DND-41 (cell line): ENCODE data around the gene TRIM13.

ENCODE experiments used
- ATAC-seq: fragments of 200-7000 bp; cut with Tn5 transposase; 3 replicates; pipeline ENCODE4 v1.9.1; 2021; ENCODE audit warnings: low read depth; ENCODE audit not compliant: insufficient read depth
- DNase-seq: peaks from one replicate; pipeline ENCODE4 v3.0.0-alpha.2; 2020
- H2AFZ ChIP-seq: 2 replicates; pipeline ENCODE4 v1.6.0; 2012; ENCODE audit warnings: low read depth, low read length
- H3K27ac ChIP-seq: 2 replicates; pipeline ENCODE4 v1.5.1; 2012; ENCODE audit warnings: low read length, inconsistent platforms
- H3K27me3 ChIP-seq: fragments of 200-600 bp; sonication (generic); 2 replicates; pipeline ENCODE4 v1.6.0; 2012; ENCODE audit warnings: low read length, mild to moderate bottlenecking, inconsistent platforms; ENCODE audit not compliant: insufficient read depth, poor library complexity
- H3K36me3 ChIP-seq: 2 replicates; pipeline ENCODE4 v1.5.1; 2012; ENCODE audit warnings: low read length, inconsistent platforms; ENCODE audit not compliant: insufficient read depth
- H3K4me1 ChIP-seq: 2 replicates; pipeline ENCODE4 v1.5.1; 2012; ENCODE audit warnings: mild to moderate bottlenecking, low read length; ENCODE audit not compliant: insufficient read depth
- H3K4me2 ChIP-seq: 2 replicates; pipeline ENCODE4 v1.6.0; 2012; ENCODE audit warnings: mild to moderate bottlenecking, moderate library complexity, low read length, inconsistent platforms; ENCODE audit not compliant: insufficient read depth
- H3K4me3 ChIP-seq, 2 experiments: fragments of 200-600 bp in 1 of 2; shearing (Covaris generic) in 1 of 2; 2 replicates each; pipeline ENCODE4 v1.5.1; 2012 to 2016; ENCODE audit warnings: inconsistent platforms in 2 of 2, low read length in 2 of 2, mild to moderate bottlenecking in 2 of 2, low read depth in 1 of 2, moderate library complexity in 1 of 2
- H3K79me2 ChIP-seq: 2 replicates; pipeline ENCODE4 v1.6.0; 2012; ENCODE audit warnings: low read length, inconsistent platforms; ENCODE audit not compliant: insufficient read depth
- H3K9ac ChIP-seq: 2 replicates; pipeline ENCODE4 v1.6.0; 2012; ENCODE audit warnings: low read depth, mild to moderate bottlenecking, inconsistent platforms, low read length, moderate library complexity
- H3K9me3 ChIP-seq: 2 replicates; pipeline ENCODE4 v1.5.1; 2012; ENCODE audit warnings: low read length, moderate library complexity, mild to moderate bottlenecking, inconsistent platforms; ENCODE audit not compliant: insufficient read depth, severe bottlenecking
- H4K20me1 ChIP-seq: 2 replicates; pipeline ENCODE4 v1.6.0; 2012; ENCODE audit warnings: low read length; ENCODE audit not compliant: insufficient read depth
- EZH2 ChIP-seq: IDR thresholded peaks from 3 replicates; pipeline ENCODE4 v1.6.1; 2012; ENCODE audit warnings: borderline replicate concordance, low read depth, mild to moderate bottlenecking, moderate library complexity, low read length, inconsistent platforms; ENCODE audit not compliant: severe bottlenecking
- TF ChIP-seq, protein P1 (sequence below): IDR thresholded peaks from 2 replicates; pipeline ENCODE4 v1.5.1; 2012; ENCODE audit warnings: borderline replicate concordance, low read length, moderate library complexity, mild to moderate bottlenecking; ENCODE audit not compliant: poor library complexity, severe bottlenecking; ENCODE audit errors: extremely low read depth

The TRIM13 gene

DNA sequence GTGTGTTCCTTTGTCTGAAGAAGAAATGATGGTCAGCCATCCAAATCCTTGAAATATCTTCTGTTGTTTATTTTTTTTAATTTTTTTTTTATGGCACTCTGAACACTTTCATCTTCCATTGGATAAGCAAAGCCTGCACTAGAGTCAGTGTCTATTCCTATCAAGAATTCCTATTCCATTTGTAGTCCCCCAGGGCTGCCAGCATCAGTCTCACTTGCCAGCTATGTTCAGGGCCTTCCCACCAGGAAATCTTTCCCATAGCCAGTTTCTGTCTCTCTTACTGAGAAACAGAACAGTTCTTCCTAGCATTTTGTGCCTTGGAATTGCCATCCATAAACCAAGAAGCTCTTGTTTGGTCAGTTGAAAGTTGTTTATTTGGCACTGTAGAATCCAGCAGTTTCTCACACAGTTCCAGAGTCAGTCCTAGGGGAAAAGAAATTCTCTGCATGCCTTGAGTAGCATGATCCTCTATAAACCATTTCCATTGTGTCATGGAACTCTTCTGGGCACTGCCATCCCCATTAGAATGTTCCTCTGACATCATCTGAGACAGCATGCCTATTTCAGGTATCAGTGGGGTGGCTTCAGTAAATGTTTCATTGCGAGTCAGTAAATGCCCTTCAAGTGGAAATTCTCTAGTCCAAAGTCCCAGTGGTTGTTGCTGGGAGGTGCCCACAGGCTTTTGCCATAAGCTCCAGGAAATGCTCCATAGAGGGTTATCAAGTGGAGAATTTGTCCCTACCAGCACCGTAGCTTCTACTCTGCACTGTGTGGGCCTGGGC, 42.0 kb upstream of the TRIM13 start:
- no peak; the same call in 2 of the 3 replicates for ATAC-seq
- Histone ChIP-seq H3K9ac (no peak overlapping the region), H2AFZ (no peak overlapping the region), H3K36me3 (no peaks in the 10 kb centered on the region), H3K27ac (no peak overlapping the region), H3K4me2 (no peak overlapping the region), H3K79me2 (no peaks in the 10 kb centered on the region), H3K4me3 (no peak overlapping the region), H4K20me1 (no peaks in the 10 kb centered on the region), H3K9me3 (no peaks in the 10 kb centered on the region), H3K27me3 (no peaks in the 10 kb centered on the region), H3K4me1 (no peaks in the 10 kb centered on the region)
- no peak for DNase-seq
- TF ChIP-seq, protein P1, sequence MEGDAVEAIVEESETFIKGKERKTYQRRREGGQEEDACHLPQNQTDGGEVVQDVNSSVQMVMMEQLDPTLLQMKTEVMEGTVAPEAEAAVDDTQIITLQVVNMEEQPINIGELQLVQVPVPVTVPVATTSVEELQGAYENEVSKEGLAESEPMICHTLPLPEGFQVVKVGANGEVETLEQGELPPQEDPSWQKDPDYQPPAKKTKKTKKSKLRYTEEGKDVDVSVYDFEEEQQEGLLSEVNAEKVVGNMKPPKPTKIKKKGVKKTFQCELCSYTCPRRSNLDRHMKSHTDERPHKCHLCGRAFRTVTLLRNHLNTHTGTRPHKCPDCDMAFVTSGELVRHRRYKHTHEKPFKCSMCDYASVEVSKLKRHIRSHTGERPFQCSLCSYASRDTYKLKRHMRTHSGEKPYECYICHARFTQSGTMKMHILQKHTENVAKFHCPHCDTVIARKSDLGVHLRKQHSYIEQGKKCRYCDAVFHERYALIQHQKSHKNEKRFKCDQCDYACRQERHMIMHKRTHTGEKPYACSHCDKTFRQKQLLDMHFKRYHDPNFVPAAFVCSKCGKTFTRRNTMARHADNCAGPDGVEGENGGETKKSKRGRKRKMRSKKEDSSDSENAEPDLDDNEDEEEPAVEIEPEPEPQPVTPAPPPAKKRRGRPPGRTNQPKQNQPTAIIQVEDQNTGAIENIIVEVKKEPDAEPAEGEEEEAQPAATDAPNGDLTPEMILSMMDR, result no peak
- TF ChIP-seq EZH2, result no peak

DNA sequence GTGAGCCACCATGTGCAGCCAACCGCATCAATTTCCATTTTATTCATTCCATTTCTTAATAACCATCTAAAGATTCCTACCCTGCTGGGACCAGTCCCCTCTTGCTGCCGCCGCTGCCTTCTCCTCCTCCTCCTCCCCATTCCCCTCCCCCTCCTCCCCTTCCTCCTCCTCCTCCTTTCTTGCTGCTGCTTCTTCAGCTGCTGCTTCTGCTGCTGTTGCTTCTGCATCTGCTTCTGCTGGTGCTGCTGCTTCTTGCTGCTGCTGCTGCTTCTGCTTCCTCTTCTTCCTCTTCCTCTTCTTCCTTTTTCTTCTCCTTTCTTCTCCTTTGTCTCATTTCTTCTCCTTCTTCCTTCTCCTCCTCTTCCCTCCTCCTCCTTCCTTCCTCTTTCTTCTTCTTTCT, 40.7 kb upstream of the TRIM13 start:
- Histone ChIP-seq H3K4me2 (no peak overlapping the region), H2AFZ (no peak overlapping the region), H3K9ac (no peak overlapping the region), H3K4me1 (no peaks in the 10 kb centered on the region), H3K4me3 (no peak overlapping the region), H4K20me1 (no peaks in the 10 kb centered on the region), H3K36me3 (no peaks in the 10 kb centered on the region), H3K27ac (no peak overlapping the region), H3K79me2 (no peaks in the 10 kb centered on the region), H3K27me3 (no peaks in the 10 kb centered on the region), H3K9me3 (no peaks in the 10 kb centered on the region)
- DNase-seq (no peak), ATAC-seq (no peak)
- no peak for TF ChIP-seq EZH2
- TF ChIP-seq, protein P1, result no peak

DNA sequence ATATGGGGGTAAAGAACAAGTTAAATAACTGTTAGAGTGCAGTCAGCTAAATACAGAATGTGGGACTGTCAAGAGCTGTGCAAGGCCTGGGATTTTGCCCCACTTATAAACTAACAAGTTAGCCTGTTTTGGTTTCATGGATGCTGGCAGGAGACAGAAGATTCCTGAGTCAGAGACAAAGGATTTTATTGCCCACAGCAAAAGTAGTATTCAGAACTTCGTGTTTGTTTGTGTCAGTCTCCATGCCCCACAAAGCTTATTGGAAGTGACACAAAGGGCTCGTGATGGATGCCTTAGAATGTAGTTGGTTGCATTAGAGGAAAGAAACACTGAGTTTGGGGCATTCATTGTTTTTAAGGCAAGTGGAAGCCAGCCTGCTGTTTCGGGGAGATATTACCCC, 38.5 kb upstream of the TRIM13 start:
- ATAC-seq (no peak), DNase-seq (no peak)
- Histone ChIP-seq H2AFZ (no peak overlapping the region), H4K20me1 (no peaks in the 10 kb centered on the region), H3K4me1 (no peaks in the 10 kb centered on the region), H3K9me3 (no peaks in the 10 kb centered on the region), H3K36me3 (no peaks in the 10 kb centered on the region), H3K27ac (no peak overlapping the region), H3K9ac (no peak overlapping the region), H3K79me2 (no peaks in the 10 kb centered on the region), H3K4me2 (no peak overlapping the region), H3K4me3 (no peak overlapping the region), H3K27me3 (no peaks in the 10 kb centered on the region)
- no peak for TF ChIP-seq EZH2
- TF ChIP-seq, protein P1, result no peak
